A204.1 (cell line): ENCODE data around the gene MEX3A.

Experiments
- FAIRE-seq: peaks from 2 replicates; lab custom pipeline; 2012; peaks lifted over from hg19 to GRCh38; lab: Jason Lieb, UNC

Gene MEX3A

DNA sequence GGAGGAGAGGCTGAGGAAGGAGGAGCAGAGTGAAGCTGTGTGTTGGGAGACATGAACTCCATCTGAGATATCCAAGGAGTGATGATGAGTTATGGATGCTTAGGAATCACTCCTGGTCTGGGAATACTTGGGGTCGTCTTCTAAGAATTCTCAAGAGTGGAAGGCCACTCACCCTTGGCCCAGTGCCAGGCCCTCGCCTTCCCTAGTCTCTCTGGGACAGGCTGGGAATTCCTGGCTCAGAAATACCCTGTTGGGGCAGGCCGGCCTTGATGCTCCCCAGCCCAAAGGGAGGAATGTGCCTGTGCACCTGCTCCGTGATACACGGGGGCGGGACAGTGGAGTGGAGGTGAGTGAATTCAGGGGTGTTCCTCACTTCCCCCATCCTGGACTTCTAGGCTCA lies 19.6 kb upstream of the MEX3A start:
- FAIRE-seq = no peak

DNA sequence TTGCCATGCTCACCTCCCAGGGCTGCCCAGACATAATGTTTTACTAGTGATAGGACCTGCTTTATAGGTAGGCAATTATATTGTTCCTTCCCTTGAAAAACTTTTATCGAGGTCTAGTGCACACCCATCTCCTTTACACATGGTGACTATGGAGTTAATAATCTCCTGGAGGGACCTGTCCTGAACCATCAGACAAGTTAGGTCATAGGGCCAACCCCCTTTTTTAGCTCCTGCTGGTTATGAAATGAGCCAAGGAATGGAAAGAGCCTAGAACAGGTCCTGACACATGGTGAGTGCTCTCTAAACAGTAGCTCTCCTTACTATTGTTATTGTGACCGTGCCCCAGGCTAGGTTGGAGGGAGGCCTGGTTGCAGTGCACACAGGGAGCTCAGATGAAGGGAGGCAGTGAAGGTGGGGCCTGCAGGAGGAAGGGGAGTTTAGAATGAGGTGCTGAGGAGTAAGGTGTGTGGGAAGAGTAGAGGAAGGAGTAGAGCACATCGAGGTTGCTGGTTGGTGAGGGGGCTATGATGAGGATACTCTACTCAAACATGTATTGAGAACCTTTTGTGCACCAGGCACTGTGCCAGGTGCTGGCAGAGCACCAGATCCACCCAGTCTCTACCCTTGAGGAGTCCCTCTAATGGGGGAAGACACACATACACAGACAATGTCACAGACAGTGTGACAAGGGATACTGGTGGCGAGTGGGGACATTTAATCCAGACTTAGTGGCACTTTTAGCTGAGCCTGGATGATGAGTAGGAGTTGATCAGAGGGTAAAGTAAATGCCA lies 18.1 kb upstream of the MEX3A start:
- FAIRE-seq = no peak

DNA sequence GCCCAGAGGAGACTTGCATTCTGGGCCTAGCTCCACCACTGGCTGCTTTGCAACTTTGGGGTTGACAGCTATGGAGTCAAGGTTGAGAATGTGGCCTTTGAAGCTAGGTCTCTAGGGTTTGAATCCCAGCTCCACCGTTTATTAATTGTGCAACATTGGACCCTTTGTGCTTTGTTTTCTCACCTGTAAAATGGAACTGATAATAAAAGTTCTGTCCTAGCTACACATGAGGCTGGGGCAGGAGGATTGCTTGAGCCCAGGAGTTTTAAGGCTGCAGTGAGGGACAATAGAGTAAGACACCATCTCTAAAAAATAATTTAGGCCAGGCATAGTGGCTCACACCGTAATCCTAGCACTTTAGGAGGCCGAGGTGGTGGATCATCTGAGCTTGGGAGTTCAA lies 17.0 kb upstream of the MEX3A start:
- FAIRE-seq = no peak

DNA sequence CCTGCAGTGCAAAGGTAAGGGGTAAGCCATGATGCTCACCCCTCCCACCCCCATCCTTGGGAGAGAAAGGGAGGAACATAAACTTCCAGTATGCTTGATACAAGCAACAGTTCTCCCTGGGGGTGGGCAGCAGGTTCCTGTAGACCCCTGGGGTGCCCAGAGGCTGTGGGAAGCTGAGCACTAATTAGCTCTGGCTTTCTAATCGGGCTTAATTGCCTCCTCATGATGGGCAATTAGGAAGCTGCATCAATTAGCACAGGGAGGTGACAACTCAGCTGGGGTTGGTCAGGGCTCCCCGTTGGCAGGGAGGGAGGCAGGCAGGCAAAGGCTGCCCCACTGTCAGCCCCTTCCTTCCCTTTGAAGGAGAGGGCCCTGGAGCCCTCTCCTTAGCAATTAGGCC lies 16.5 kb upstream of the MEX3A start:
- FAIRE-seq = no peak

DNA sequence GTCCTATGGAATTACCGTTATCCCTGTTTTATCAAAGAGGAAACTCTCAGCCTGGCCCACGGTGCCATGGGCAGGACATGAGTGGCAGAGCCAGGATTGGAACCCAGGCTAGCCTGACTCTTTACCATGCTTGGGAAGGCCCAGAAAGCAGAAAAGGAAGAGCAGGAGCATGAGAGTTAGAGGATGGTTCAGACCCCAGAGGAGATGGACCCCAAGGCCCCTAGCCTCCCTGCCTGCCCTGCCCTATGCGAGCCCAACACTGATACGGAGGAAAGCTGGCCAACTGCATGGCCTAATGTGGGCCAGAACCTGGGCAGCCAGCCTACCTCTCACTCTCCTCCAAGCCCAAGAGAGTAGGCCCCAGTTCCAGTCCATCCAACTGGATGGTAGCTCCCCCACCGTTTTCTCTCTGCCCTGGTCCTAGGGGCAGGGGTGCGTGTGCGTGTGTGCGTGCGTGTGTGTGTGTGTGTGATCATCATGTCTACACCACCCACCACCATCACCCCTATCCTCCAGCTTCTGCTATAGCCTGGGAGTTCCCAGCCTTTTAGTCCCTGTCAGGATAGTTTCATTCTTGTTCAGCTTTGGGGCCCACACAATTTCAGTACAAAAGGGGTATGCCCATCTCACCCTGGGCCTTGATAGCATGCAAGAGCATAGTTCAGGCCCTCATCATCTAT lies 15.4 kb upstream of the MEX3A start:
- FAIRE-seq = no peak

DNA sequence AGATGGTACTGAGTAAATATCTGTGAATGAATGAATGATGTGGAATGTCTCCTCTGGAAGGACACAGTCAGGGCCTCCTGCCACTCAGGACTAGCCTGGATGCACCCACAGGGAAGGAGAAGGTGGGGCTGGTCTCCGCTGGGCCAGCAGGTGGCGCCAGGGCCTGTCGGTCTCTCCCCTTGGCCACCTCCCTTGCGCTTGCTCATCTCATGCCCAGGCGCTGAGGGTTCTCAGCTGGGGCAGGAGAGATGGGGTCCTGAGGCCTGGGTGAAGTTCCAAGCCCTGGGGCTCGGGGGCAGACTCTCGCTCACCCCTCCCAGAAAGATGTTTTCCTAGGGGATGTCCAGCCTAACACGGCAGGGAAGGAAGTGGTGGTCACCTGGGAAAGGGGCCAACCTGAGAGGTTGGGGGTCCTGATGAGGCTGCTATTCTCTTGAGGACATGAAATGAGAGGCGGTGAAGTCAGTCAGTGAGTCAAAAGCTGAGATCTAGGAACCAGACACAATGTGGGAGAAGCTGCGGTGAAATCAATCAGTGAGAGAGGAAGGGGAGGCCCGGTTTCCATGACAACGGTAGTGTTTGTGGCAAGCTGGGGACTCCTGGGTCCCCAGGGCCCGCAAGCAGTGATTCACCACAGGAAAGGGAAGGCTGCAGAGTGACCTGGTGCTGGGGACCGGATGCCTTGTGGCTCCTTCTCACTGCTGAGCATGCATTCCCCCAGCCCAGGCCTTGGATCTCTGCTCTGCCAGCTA lies 14.6 kb upstream of the MEX3A start:
- FAIRE-seq = no peak

DNA sequence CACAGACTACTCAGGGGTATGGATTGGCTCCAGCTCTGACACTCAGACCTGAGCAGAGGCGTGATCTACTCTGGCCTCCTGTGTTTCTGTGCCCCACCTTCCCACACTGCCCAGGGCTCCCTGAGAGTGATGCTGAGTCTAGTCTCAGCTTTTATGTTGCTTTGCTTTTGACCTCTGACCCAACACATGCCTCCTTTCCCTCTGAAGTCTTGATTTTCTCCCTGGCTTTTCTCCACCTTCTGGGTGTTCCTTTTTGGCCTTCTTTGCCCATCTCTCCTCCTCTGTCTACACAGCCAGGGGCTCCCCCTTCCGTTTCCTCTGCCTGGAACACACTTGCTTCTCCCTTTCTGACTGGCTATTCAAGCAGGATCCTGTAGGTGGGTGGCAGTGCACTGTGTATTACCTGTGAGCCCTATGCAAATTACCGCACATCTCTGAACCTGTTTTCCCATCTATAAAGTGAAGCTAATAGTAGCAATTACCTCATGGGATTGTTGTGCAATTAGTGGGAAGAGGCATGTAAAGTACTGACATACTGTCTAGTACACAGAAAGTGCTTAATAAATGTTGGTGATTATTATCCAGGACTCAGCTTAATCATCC lies 13.7 kb upstream of the MEX3A start:
- no peak for FAIRE-seq

DNA sequence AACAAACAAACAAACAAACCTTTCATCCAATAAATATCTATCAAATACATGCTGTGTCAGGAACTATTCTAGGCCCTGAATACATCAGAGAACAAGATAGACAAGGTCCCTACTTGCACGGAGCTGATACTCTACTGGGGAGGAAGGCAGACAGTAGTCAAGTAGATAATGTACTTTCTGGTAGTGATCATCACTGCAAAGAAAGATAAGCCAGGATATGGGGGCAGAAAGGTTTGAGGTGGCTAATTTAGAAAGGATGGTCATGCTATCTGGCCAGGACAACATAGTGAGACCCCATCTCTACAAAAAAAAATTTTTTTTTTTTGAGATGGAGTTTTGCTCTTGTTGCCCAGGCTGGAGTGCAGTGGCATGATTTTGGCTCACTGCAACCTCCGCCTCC lies 9.3 kb upstream of the MEX3A start:
- no peak for FAIRE-seq

DNA sequence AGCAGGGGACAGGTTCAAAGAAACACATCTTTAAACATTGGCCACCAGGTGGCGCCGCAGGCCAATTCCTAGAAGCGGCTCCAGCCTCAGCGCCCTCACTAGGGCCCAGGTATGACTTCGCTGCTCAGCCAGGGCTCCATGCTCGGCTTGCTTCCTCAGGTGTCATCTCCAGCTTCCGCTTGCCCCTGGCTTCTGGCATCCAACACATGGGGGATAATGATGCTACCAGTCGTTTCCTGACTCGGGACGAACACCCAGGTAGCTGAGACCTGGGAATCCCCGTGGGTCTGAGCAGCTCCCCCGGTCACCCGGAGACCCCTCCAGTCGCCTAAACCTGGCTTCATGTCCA lies 8.5 kb upstream of the MEX3A start:
- FAIRE-seq = no peak

DNA sequence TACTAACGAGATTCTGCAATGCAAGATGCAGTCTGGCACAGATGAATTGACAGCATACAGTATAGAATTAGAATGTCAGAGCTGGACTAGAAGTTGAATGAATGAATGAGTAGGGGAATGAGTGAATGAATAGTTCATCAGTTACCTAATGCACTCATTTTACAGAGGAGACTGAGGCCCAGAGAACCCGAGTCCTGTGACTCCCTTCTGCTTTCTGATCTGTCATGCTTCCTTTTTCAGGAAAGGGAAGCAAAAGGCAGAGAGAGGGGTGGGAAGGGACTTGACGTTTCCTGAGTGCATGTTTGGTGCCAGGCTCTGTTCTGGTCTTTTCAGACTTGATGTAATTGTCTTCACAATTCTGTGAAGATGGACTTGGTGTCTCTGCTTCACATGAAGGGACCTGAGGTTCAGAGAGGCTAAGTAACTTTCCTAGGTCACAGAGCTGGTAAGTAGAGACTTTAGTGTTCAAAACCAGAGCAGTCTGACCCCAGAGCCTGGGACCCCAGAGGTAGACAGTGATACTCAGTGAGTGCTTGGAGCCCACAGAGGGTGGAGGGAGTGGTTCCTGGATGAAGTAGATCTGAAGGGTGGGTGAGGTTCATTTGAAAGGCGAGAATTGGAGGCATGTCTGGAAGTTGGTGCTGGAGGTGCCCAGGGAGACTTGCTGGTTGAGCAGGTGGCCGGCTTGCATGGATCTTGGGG lies 8.0 kb upstream of the MEX3A start:
- no peak for FAIRE-seq

DNA sequence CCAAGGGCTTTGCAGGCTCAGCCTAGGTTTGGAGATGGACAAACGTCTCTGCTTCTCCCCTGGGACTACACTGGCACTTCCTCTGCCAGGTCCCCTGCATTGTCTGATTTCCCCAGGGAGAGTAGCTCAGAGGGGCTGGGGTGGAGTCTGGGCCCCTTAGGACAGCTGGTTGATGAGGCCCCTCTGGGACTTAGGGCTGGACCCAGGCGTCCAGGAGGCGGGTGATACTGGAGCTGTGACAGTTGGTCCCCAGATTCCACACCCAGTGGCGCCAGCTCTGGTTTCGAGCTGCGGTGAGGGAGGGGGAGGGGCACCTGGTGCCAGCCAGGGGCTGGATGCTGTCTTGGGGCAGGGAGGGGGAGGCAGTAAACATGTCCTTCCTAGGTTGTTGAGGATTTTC lies 7.4 kb upstream of the MEX3A start:
- FAIRE-seq = no peak

DNA sequence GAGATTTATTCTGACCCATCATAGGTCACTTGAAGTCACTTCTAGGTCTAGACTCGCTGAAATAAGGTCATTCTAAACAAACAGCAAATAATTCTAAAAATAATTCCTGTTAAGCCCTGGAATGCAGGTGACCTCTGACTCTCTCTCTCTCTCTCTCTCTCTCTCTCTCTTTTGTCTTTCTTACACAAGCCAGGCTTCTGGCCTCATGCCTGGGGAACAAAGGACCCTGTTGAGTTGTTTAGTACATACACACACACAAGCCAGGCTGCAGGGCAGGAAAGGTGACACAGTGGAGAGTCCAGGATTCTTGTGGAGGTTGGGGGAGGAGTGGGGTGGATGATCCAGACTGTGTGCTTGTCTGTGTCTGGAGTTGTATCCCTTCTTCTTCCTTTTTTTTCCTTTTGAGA lies 4.0 kb upstream of the MEX3A start:
- FAIRE-seq = no peak

DNA sequence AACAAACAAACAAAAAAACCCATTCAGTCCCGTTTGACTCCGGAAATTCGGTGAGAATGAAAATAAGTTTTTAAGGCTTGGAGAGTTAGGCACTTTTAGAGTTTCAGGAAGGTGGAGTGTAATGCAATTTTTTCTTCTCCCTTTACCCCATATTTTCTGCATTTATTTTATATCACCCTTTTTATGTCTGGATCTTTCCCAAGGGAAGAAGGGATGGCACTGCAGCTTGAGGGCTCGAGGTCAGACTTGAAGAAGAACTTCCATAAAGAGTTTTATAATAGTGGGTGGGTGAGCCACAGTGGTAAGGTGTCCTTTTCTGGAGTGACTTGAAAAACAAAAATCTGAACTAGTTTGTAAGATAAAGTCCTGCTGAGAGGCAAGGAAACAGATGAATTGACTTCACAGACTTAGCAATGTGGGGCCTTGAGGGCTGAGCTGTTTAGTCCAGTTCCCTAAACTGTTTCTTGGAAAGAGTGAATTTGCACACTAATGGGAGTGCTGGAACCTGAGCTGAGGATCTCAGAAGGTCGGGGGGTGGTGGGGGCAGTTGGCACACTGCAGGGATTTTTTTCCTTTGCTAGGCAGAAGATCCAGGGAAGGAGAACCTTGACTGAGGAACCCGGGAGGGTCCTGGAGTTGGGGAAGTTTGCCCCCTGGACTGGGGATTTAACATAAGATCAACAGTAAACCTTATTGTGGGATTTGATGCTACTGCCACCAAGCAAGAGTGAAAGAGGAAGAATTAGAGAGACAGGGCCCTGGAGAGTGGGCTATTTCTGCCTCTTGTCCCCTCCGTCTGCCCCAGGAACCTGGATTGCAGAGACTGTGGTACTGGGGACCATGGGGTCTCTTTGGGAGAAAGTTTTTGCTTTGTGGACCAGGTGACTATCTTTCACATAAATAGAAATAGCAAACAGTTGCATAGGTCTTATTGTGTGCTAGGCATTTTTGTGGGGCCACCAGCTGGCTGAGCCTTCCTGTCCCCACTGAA lies 1.8 kb upstream of the MEX3A start:
- no peak for FAIRE-seq

DNA sequence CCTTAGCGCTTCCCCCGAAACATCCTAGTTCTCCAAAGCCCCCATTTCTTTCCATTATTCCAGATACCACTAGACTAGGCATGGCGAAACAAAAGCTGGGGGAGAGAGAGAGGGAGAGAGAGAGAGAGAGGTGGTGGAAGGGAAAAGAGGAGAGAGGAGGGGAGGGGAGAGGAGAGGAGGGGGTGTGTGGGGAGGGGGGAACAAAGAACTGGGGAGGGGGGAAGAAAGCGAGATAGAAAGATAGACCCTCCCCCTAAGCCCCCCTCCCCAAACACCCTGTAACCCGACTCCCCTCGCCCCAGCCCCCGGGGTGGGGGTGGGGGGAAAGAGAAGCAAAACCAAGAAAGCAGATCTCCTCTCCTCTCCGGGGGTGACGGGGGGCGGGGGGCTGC lies 352 bp downstream of the MEX3A start:
- no peak for FAIRE-seq

DNA sequence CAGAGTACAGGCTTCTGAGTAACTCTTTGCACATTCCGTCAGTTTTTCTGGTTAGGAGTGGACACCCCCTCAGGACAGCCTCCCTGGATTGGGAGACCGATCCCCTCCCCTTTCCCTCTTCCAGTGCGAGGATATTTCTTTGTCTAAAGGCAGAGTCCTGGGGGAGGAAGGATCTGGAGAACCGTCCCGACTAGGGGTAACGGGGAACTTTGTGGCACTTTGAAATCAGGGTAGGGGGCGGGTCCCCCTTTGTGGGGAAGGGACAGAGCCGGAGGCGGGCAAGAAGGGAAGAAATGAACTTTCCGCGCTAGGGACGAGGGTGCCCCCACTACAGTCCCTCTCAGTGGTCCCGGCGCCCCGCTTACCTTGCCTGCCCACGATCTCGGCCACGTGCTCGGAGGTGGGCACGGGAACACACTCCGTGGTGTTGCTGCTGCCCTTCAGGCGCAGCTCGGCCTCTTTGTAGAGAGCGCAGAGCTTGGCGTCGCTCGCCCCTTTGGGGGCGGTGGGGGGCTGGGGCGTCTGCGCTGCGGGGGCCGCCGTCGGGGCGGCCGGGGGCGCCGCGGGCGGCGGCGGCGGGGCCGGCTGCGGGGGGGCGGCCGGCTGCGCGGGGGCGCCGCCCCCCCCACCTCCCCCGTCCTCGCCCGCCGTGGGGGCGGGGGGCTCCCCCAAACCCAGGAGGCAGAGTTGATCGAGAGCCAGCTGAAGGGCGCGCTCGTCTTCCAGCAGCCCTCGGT lies 917 bp downstream of the MEX3A start:
- no peak for FAIRE-seq

DNA sequence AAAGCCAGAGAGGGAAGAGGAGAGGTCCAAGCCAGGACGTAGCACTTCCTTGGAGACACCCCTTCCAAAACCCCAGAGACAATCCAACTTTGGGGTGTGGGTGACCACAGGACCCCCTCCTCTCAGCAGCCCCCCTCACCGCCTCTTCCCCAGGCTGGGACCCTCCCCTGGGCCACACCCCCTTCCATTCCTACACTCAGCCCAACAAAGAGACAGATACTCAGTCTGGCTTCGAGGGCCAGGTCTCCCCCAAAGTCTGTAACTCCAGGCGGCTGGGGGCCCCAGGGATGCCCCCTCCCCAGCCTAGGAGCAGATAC lies 1.4 kb downstream of the MEX3A start:
- no peak for FAIRE-seq

DNA sequence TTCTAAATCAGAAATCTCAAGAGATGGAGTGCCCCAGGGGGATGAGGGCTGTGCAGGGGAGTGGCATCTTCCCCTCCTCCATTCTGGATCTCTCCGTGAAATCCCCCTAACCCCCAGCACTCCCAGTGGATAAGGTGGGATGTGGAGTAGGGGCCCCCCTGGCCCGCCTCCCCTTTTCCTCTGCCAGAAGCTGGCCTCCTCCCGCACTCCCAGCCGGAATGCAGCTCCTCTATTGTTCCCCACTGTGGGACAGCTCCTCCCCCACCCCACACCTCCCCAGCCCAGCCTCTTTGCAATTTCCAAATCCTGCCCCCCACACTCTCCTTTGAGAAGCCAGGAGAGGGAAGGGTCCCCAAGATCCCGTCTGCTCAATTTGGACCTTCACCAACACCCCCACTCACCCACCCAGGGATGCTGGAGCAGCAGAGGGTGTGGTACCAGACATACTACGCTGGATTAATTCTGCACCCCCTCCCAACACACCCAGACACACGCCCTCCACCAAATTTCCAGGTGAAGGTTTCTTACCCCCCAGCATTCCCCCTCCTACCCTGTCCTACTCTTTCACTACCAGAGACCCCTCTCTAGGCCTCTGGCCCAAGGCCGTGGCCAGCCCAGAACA lies 1.9 kb downstream of the MEX3A start:
- no peak for FAIRE-seq

DNA sequence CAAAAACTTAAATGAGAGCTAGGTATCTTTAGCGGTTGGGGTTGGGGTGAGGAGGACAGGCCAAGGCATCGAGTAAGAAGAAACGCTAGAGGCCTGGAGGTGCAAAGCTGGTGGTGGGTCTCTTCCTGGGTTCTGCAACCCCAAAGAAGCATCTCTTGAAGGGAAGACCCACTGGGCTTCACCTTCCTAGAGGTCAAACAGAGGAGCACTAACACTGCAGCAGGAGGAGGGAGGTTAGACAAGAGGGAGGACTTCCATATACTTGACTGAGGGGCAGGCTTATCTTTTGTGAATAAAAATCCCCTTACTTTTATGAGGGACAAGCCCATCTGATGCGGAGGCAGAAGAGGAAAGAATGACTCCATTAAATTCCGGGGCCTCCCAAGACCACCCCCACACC lies 2.5 kb downstream of the MEX3A start:
- no peak for FAIRE-seq

DNA sequence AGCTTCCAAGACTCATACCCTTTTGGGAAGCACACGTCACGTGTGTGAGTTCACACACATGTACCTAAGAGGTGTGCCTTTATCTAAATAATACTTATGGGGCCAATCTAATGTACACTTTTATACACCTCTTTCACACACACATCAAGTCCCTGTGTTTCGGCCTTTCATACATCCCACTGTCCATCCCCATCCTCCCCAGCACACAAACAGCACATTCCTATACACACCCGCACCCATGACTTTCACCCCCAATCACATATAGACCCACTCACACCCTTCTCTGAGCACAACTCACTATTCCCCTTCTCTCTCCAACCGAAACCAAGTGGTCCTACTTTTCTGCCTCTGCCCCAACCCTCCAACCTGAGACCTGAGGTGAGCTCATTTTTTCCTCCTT lies 3.5 kb downstream of the MEX3A start:
- FAIRE-seq = no peak

DNA sequence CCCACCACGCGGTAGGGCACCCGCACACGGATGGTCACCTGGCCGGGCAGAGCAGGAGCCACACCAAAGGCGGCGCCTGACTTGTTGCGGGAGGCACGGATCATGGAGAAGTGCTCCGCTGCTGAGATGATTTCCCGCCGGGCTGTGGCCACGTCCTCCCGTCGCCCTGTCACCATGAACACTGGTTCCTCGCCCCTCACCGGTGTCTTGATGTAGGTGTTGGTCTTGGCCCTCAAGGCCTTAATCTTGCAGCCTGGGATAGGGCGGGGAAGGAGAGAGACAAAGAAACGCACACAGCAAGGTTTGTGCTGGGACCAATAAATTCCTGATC lies 4.9 kb downstream of the MEX3A start:
- FAIRE-seq = no peak
